GM10248 (cell line): ENCODE measurements around the gene ZCCHC2.
A peak's percentile ranks its signal among the peaks of the same experiment; 100 is the strongest.

Source experiments
- CTCF ChIA-PET: fragments of 300-600 bp; sonication (Branson Sonifier 250); formaldehyde crosslinking; extraction: SDS; loops from one replicate; lab custom pipeline; 2021; ENCODE audit warnings: antibody characterized with exemption; lab: Yijun Ruan, JAX
- POLR2A ChIA-PET: fragments of 350-650 bp; sonication (Branson Sonifier 250); formaldehyde crosslinking; extraction: SDS; loops from one replicate; lab custom pipeline; 2020; ENCODE audit warnings: antibody characterized with exemption; lab: Yijun Ruan, JAX
- DNase-seq: peaks from one replicate; pipeline ENCODE4 v3.0.0; 2012; ENCODE audit errors: extremely low spot score
- TF ChIP-seq, protein P1 (sequence below): IDR thresholded peaks from 2 replicates; pipeline ENCODE4 v1.5.1; 2012; ENCODE audit warnings: mild to moderate bottlenecking, low read depth; ENCODE audit errors: extremely low read depth, missing control alignments, control extremely low read depth

ZCCHC2 gene

DNA sequence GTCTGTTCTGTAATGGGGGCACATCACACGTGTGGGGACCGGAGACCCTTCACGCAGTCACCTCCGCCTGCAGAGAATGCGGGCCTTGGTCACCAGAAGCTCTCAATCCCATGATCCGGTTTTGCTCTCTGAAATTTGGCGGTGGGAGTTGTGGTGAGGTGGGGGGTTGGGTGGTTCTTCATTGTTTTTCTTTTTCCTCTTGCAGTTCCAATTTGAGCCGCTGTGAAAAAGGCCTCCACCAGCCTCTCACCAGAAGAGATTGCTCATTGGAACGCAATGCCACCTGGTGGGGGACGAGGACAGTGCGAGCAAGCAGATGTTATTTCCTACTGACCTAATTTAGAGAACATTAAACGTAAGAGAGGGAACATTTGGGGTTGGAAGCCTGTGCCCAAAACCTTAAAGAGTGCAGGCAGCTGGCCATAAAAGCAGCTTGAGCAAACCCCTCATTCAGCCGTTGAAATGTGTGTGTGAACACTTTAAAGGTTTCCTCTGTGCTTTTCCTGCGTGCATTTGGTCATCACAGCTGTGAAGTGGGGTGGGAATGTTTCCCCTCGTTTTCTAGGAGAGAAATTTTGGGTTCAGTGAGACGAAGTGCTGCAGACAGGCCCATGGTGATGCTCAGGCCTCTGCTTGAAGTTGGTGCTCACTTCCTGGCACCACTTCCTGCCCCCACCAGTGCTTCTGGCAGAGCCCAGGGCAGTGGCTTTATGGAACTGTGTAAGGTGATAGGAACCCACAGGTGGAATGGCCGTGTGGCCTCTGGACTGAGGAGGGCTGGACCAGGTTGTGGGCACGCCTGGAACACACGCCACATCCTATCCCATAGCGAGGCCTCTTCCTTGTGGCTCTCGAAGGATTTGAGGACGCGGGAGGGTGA lies 61.7 kb downstream of the ZCCHC2 start:
- POLR2A ChIA-PET = no interaction called here
- CTCF ChIA-PET = interaction anchor here (0.6 to 7.9 kb wide), 45 partner anchors 10 to 854 kb away, joined by 3 to 114 read pairs (median 4); partner anchors contain the start of genes PHLPP1, PIGN and RELCH
- TF ChIP-seq, protein P1, sequence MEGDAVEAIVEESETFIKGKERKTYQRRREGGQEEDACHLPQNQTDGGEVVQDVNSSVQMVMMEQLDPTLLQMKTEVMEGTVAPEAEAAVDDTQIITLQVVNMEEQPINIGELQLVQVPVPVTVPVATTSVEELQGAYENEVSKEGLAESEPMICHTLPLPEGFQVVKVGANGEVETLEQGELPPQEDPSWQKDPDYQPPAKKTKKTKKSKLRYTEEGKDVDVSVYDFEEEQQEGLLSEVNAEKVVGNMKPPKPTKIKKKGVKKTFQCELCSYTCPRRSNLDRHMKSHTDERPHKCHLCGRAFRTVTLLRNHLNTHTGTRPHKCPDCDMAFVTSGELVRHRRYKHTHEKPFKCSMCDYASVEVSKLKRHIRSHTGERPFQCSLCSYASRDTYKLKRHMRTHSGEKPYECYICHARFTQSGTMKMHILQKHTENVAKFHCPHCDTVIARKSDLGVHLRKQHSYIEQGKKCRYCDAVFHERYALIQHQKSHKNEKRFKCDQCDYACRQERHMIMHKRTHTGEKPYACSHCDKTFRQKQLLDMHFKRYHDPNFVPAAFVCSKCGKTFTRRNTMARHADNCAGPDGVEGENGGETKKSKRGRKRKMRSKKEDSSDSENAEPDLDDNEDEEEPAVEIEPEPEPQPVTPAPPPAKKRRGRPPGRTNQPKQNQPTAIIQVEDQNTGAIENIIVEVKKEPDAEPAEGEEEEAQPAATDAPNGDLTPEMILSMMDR = peak; percentile 96
- peak; percentile 88 for DNase-seq

DNA sequence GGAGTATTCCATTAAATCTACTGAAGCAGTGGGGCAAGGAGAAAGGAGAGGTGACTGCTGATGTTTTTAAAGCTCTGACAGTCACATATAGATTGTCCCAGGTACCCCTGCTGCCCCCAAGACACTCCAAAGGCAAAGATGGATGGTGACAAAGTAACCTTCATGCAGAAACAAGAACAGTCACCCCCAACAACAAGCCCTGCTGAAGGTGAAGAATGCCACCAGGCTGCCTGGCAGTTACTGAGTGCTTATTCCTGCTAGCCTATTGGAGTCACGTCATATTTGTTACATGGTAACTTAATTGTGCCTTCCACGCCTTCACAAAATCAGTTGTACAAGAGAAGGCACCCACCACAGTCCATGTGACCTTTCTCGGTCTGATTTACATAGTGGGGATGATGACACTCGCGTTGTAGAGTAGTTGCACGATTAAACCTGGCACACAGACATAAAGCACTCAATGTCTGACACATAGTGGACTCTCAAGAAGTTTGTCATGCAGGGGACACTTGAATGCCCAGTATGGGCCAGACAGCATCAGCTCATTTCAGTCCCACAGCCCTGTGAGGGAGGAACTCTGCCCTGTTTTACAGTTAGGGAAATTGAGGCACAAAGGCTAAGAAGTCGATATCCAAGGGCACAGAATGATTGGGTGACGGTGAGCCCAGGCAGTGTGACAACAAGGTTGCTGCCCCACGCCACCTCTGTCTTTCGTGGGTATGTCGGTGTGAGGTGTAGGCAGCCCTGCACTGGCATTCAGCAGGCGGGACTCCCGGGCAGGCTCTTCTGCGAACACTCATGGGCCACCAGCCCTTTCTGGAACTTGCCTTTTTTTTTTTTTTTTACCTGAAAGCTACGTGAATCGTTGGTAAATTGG lies 62.7 kb downstream of the ZCCHC2 start:
- CTCF ChIA-PET = interaction anchor here (0.6 to 7.9 kb wide), 30 partner anchors 11 to 433 kb away, joined by 3 to 114 read pairs (median 4); partner anchors contain the start of genes PIGN, RELCH and ZCCHC2
- TF ChIP-seq, protein P1 = no peak
- POLR2A ChIA-PET = interaction anchor here (0.6 kb wide), 1 partner anchor 58 kb away, joined by 5 read pairs; no protein-coding TSS in a partner anchor
- DNase-seq = no peak

DNA sequence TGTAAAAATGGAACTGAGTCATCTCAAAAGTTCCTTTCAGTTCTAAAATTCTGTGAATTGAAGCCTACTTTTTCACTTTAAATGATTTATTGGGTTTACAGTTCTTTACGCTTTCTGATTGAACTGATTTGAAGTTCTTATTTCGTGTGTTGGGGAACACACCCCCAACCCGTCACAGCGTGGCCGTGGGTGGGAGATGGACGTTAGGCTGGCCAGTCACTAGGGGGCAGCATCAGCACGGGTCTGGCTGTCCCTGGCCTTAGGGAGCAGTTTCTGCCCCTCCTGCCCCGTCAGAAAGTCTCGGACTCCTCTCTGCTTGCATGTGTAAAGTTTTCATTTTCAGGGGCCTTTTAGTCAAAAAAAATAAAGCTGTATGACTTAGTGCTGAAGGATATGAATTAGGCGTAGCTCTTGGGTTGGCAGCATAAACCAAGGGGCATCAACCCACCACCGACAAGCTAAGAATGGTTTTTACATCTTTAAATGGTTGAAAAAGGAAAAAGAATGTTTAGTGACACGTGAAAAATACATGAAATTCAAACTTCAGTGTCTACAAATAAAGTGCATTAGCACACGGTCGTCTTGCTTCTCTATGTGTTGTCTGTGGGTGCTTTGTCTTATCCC lies 63.4 kb downstream of the ZCCHC2 start:
- CTCF ChIA-PET = interaction anchor here (0.6 to 7.9 kb wide), 34 partner anchors 10 to 432 kb away, joined by 3 to 114 read pairs (median 4); partner anchors contain the start of genes PIGN, RELCH and ZCCHC2
- TF ChIP-seq, protein P1 = peak; percentile 91
- POLR2A ChIA-PET = interaction anchor here (0.6 to 0.7 kb wide), 2 partner anchors 59 to 557 kb away, joined by 3 to 5 read pairs; no protein-coding TSS in a partner anchor
- peak; percentile 86 for DNase-seq

DNA sequence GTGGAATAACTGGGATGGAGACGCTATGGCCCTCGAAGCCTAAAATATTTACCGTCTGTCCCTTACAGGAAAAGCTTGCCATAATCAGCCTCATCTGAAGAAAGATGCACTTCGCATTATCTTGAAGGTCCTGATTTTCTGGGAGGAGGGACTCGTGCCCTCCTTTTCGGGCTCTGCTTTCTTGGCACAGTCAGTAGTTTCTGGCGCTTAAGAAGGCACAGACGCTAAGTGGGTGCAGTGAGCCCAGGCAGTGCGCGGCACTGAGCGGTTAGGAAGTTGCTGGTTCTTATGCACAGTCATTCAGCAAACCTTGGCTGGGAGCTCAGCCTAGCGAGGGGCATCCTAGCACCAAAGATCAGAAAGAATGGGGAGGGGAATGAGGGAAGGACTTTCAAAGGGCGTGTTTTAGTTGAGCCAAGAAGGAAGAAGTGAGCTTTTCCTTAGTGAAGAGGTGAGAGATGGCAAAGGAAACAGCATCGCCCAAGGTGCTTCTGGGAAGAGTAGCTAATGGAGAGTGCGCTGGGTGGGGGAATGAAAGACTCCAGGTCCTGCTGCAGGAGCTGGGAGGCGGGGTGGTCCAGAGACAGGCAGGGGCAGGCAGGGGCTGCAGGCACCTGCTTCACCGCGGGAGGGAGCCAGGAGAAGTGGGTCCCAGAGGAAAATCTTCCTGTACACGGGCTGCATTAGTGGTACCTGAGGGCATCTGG lies 64.1 kb downstream of the ZCCHC2 start:
- DNase-seq = peak; percentile 8
- ChIA-PET POLR2A (interaction anchor here (0.6 to 0.7 kb wide), 2 partner anchors 556 to 1933 kb away, joined by 3 read pairs; no protein-coding TSS in a partner anchor), CTCF (interaction anchor here (0.6 to 7.9 kb wide), 32 partner anchors 9 to 432 kb away, joined by 3 to 114 read pairs (median 4); partner anchors contain the start of genes PIGN, RELCH and ZCCHC2)
- TF ChIP-seq, protein P1 = no peak

DNA sequence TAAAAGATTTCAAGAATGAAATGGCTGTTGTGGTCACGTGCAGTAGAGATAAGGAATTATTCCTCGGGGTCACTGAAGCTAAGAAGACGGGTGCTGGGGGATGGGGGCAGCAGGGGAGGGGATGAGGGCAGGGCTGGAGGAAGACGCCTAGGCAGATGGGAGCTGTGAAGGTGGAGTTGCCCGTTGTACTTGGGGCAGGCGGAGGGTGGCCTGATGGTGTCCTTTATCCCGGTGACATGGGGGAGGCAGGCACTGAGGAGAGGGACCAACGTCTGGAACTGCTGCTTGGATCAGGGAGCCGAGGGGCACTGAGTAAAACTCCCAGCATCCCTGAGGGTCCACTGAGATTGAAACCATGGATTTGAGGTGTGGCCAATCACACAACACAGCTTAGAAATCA lies 64.9 kb downstream of the ZCCHC2 start:
- ChIA-PET POLR2A (interaction anchor here (0.6 kb wide), 1 partner anchor 1934 kb away, joined by 3 read pairs; no protein-coding TSS in a partner anchor), CTCF (interaction anchor here (1.2 to 7.9 kb wide), 13 partner anchors 9 to 410 kb away, joined by 3 to 114 read pairs (median 6); partner anchors contain the start of gene ZCCHC2)
- TF ChIP-seq, protein P1 = no peak
- no peak for DNase-seq
